ENCODE results near the gene KPNA4. TPM values are rescaled to one million over a fixed set of nuclear protein-coding genes. Genes with fewer than 3 reads are reported as not detected.
"Not testable (repeated sequence)": the region's sequence is repeated elsewhere in the genome, so short reads cannot be mapped to it uniquely, and the experiment has no call there.

Gene KPNA4
- total RNA-seq, 1 experiment from 2014 or later = 19.5 TPM

DNA sequence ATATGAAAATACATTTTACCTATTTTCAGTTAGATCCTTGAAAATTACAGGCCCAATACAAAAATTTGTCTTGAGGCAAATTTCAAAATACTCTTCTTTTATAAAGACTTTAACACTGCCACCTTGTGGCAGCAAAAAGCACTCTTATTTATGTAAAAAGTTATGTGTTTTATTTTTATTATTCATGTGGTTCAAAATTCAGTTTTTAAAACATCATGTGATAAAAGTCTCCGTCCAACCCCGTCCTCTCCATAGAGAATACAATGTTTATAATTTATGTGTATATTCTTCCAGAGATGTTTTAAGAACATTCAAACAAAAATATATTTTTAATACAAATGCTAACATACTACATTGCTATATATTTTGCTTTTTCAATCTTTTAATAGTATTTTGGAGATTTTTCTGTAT is 78.9 kb downstream of the KPNA4 start:
- DNase-seq (ENCODE audit: low spot score) = no peak

DNA sequence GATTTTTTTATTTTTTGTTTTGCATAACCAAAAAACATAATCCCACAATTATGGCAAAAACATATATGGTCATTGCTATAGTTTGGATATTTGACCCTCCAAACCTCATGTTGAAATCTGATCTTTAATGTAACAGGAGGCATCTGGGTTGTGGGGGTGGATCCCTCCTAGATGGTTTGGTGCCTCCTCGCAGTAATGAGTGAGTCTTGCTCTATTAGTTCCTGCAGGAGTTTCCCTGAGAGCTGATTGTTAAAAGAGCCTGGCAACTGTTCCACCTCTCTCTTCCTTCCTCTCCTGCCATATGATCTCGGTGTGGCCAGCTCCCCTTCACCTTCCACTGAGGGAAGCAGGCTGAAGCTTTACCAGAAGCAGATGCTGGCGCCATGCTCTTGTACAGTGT is 82.6 kb downstream of the KPNA4 start:
- DNase-seq (ENCODE audit: low spot score) = no peak

DNA sequence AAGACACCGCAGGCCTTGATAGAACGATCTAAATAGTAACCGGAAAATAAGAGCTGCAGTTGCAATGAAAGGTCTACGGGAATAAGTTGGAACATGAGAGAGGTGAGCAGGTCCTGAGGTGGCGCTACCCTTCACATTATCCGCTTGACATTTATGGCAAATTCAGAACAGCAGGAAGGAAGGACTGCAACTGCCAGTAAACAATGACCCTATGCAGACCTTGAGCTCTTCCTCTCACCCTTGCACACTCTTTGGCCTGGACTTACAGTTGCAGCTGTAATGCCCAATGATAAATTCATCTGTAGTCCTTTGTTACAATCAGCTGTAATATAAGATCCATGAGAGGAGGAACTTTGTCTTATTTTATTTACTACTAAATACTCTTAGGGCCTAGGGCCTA is 83.5 kb downstream of the KPNA4 start:
- no peak for DNase-seq (ENCODE audit: low spot score)

DNA sequence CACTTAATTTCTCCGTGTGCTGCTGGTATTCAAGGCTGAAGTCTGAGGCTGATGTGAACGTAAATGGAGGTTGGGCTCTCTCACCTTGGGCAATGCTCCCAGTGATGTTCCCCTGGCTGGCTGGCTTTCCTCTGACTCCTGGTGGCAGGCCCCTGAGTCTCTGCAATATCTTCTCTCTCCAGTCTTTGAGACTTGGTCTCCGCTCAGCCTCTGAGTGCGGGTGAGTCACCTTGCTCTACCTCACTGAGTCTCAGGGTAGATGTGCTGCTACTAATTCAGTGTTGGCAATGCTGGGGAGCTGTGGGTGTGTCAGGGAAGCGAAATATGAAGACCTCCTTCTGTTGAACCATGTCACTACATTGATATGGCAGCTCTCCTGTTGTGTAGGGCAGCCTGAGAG is 84.4 kb downstream of the KPNA4 start:
- no peak for DNase-seq (ENCODE audit: low spot score)

DNA sequence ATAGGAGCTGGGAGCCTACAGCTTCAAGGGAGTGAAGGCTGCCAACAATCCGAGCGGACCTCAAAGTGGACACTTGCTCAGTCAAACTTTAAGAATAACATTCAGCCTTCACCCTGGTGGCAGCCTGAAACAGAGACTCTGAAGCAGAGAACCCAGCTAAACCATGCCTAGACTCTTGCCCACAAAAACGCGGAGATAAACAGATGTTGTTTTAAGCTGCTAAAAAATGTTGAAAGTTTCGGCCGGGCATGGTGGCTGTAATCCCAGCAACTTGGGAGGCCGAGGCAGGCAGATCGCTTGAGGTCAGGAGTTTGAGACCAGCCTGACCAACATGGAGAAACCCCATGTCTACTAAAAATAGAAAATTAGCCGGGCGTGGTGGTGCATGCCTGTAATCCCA is 86.0 kb downstream of the KPNA4 start:
- DNase-seq (ENCODE audit: low spot score) = no peak

DNA sequence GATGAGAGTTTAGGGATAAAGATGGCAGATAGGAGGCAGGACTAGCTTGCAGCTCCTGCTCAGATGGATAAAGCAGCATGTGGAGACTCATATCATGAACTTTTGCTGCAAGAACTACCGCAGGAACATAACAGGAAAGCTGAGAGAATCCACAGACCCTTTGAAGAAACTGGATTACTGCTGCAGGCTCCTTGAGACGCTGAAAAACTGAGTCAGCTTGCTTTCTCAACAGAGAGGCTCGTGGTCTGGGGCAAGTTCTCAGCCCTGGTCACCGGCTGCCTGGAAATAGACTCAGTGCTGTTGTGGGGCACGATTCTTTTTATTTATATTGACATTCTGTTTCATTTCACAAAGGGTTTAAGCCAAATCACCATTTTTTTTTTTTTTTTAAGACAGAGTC is 87.0 kb downstream of the KPNA4 start:
- no peak for DNase-seq (ENCODE audit: low spot score)

DNA sequence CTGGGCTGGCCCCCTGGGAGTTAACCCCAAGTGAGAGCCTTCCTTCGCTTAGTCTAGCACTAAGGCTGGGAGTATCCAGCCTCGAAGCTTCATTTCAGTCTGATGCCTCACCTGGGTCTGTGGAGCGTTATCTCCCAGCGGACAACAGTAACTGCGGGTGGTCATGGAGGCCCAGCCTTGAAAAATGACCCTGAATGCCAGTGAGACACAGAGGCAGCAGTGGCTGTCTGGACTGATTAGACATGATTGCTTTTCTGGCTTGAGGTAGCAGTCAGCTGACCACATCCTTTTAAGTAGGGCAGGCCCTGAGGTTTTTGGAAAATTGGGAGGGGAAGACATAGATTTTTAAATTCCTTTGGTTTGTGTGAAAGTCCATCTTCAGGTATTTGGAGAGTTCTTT is 87.6 kb downstream of the KPNA4 start:
- no peak for DNase-seq (ENCODE audit: low spot score)

DNA sequence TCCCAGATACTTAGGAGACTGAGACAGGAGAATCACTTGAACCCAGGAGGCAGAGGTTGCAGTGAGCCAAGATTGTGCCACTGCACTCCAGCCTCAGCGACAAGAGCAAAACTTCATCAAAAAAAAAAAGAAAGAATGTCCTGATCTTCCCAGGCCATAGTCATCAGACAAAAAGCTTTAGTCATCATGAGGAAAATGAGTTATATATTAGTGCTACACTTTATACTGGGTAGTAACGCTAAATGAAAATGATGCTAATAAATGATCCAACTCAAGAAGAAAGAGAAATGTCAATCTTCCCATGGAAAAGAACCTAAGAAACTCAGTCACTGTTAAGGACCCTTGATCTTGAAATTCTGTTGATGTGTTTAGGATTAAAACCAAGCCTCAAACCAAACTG is 89.5 kb downstream of the KPNA4 start:
- no peak for DNase-seq (ENCODE audit: low spot score)

DNA sequence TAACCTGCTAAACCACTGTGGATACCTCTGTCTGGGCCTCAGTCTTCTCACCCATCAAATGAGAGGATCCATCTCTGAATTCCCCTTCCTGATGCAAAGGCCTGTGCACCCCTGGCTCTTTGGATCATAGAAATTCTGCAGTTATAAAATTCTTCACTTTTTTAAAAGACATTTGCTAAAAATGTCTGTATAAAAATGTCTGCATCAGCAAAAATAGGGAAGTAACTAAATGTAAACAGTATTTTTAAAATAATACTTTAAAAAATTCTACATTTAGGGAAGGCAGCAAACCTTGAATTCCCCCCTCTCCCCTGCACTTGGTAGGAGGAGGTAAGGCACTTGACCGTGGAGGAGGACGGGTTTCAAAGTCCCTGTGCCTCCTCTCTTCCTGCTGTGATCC is 90.2 kb downstream of the KPNA4 start:
- DNase-seq (ENCODE audit: low spot score) = no peak

DNA sequence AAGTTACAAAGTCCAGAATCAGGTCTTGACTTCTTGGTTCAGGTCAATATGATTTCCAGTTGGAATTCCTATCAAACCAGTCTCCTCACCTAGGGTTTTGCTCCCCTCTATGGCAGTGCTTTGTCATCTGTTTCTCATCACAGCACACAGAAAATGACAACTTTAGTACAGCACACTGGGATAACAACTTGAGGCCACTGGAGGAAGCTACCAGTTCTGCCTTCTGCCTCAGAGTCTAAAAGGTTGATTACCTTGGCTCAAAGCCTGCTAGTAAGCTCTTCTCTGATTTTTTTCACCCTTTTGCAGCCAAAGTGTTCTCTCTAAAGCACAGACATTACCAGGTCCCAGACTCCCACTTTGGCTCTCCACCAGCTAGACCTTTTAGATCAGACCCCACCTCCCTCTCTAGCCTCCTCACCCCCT is 90.9 kb downstream of the KPNA4 start:
- DNase-seq (ENCODE audit: low spot score) = no peak

DNA sequence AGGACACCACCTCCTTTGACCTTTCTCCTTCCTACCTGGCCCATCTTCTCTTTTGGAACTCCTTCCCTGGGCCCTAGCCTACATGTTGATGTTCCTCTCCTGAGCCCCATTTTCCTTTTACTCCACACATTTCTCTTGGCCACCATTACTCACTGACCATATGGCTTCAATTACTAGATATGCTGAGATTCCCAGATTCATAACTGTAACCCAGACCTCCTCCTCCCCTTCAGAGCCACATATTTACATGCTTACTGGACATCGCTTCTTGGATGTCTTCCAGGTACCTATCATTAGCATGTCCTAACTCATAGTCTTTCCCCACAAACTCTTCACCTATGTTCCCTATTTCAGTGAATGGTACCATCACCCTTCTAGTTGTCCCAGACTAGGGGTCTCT is 91.4 kb downstream of the KPNA4 start:
- DNase-seq (ENCODE audit: low spot score) = no peak

DNA sequence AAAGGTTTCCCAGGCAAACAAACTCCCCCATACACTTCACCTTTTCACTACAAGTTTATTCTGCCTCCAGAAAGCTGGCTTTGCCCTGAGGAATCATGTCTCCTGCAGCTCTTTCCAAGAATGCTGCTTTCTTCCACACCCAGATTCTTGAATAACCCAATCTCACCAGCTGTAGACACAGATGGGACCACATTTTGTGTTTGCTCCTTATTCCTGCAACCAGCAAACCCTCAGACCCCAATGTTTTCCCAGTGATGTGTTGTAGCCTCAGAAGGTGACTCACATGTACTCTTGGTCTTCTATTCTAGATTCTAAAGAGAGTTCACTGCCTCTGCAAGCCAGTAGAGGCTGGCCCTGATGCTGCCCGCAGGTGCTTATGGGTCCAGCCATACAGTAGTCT is 92.2 kb downstream of the KPNA4 start:
- no peak for DNase-seq (ENCODE audit: low spot score)

DNA sequence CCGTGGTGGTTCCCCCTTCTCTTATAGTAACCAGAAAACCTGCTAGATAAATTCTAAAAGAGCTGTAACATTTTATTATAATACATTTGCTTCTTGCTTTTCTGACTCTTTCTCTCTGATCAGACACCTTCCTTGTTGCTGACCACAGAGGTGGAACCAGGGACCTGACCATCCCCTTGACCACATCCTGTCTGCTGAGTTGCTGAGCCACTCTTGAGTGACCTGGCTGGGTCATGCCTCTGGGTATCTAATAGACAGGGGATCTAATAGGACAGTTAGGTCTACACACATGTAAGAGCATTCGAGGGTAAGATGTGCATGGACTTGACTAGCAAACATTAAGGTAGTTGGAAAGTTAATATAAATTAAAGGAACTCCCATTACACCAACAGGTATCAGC is 93.0 kb downstream of the KPNA4 start:
- no peak for DNase-seq (ENCODE audit: low spot score)

DNA sequence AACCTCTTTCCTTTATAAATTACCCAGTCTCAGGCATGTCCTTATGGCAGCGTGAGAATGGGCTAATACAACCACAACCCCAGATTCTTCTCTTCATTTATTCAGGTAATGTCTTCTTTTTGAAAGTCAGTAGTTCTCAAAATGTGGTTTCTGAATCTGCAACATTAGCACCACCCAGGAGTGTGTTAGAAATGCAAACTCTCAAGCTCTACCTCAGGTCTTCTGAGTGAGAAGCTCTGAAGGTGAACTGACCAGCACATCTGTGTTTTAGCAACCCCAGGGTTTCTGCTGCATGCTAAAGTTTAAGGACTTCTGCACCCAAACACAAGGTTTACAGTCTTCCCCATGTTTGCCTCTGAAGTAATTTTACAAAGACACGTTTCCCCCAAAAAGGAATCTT is 93.5 kb downstream of the KPNA4 start:
- DNase-seq (ENCODE audit: low spot score) = no peak

DNA sequence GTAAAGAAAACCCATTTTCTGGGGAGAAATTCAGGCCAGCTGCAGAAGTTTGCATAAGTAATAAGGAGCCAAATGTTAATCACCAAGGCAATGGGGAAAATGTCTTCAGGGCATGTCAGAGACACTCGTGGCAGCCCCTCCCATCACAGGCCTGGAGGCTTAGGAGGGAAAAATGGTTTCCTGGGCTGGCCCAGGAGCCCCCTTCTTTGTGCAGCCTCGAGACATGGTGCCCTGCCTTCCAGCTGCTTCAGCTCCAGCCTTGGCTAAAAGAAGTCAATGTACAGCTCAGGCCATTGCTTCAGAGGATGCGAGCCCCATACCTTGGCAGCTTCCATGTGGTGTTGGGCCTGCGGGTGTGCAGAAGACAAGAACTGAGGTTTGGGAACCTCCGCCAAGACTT is 95.2 kb downstream of the KPNA4 start:
- no peak for DNase-seq (ENCODE audit: low spot score)

DNA sequence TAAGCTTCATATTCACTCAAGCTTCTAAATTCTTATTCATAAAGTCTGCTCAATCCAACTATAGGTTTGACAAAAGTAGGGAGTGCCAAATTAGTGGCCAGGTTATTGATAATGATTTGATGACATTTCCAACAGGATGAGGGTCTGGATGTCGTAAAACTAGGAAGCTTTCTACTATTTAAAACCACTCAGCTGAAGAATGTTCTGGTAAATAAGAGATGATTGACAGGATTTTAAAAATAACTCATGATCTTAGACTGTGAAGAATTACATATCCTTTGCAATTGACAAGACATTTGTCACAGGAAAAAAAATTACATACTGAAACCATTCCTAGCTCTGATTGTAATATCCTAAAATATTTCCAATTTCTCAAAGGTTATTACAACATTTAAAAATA is 100.4 kb downstream of the KPNA4 start:
- no peak for DNase-seq (ENCODE audit: low spot score)

DNA sequence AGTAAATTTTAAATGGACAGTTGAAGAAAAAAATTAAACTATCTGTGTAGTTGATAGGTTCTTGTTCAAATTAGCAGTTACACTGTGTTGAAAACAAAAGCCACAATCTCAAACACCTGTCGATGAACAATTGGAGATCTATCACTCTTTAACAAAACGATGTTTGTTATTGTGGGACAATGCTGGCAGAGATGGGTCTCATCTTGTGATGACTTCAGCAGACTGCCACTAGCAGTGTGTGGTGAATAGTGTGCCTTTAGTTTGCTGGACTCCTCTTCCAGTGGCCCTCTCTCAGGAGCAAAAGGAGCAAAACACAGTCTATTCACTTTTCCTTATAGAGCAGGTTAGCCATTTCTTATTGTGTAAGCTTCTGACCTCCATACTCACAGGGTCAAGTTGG is 101.0 kb downstream of the KPNA4 start:
- no peak for DNase-seq (ENCODE audit: low spot score)

DNA sequence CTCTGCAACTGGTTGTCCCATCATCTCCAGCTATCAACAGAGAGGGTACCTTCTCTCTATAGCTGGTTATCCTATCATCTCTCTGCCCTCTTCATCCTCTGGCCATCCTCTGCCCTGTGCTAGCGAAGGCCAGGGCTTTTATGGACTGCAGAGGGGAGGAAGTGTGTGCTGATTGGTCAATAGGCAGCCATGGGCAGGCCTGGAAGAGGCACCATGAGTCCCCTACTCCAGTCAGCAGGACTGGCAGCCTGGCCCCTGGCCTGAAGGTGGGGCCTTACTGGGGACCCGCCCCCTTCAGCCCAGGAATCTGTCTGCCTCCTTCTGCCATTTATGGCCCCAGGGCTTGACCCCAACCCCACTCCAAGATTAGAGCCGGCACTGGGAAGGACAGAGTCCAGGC is 105.3 kb downstream of the KPNA4 start:
- DNase-seq (ENCODE audit: low spot score) = no peak

DNA sequence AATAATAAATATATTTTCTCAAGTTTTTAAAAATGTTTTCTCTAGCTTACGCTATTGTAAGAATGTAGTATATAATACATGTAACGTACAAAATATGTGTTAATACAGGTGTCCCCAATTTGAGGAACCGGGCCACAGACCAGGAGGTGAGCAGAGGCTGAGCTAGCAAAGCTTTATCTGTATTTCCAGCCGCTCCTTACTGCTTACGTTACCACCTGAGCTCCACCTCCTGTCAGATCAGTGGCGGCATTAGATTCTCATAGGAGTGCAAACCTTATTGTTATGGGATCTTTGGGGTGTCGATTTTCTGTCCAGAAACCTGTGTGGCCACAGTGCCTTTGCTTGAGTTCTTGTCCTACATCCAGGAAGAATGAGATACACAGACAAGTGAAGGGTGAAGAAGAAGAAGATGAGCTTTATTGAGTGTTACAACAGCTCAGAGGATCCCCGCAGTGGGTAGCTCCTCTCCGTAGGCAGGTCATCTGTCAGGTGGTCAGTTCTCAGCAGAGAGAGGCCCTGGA is 105.9 kb downstream of the KPNA4 start:
- DNase-seq (ENCODE audit: low spot score) = no peak

DNA sequence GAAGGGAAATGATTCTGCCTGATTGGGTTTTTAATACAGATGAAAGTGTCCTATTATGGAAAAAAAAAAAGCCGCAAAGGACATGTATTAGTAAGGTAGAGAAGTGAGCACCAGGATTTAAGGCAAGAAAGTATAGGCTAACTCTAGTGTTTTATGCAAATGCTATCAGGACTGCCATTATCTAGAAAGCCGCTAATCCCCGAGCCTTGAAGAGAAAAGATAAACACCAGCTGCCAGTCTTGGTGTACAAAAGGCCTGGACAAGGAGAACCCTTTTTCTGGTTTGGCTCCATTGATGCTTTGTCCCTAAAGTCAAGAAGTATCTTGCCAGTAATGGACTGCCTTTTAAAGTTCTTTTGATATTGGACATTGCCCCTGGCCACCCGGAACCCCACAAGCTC is 107.2 kb downstream of the KPNA4 start:
- DNase-seq (ENCODE audit: low spot score) = no peak

DNA sequence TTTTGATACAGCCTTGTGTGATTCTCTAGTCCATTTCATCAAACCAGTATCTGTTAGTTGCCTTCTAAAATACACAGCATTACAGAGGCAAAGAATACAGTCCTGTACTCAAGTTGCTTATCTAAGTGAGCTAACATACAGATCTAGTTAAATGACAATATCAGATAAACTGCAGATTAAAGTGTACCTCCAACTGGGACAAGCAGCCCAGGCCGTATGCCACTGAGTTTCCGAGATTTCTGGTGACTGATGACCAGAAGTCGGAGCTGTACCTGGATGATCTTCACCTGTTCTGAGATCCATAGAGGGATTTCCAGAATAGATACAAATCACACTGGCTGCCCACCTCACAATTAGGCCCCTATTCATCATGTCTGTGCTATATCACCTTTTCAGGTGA is 109.5 kb downstream of the KPNA4 start:
- DNase-seq (ENCODE audit: low spot score) = no peak

DNA sequence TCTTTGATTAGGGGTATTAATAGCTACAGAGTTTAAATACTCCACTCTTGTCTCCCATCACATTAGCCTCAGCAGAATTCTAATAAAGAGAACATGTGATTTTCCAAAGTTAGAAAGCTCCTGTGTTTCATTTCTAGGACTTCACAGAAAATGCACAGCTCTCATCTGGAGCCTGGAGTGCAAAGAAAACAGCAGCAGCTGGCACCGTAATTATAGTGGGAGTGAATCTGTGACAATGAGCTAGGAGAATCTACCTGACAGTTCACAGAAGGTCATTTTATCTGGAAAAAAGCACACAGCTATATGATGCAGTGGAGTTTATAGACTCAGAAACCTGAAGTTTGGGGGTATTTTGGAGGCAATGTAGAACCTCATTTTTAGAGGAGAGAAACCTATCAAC is 110.4 kb downstream of the KPNA4 start:
- DNase-seq (ENCODE audit: low spot score) = no peak

DNA sequence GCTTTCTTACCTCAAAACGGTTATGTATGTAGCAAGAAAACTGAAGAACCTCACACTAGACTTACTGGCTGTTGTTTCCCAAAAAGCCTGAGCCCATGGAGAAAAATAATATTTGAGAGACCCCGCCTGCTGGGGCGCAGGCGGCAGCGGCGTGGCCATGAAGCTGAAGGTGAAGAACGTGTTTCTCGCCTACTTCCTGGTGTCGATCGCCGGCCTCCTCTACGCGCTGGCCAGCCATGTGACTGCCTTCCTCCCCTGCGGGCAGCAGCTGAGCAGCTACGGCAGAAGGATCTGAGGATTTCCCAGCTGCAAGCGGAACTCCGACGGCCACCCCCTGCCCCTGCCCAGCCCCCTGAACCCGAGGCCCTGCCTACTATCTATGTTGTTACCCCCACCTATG is 113.1 kb downstream of the KPNA4 start:
- DNase-seq (ENCODE audit: low spot score) = not testable (repeated sequence)

DNA sequence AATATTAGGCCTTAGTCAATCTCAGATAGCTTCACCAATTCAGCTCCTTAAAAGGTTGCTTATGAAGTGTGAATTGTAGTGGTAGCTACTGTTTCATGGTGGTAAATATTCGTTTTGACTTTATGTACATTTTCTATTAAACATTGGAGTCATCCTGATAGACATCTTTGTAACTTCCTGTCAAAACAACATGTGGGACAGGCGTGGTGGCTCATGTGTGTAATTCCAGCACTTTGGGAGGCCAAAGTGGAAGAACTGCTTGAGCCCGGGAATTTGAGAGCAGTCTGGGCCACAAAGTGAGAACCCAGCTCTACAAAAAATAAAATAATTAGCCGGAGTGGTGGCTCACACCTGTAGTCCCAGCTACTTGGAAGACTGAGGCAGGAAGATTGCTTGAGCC is 113.8 kb downstream of the KPNA4 start:
- DNase-seq (ENCODE audit: low spot score) = no peak

DNA sequence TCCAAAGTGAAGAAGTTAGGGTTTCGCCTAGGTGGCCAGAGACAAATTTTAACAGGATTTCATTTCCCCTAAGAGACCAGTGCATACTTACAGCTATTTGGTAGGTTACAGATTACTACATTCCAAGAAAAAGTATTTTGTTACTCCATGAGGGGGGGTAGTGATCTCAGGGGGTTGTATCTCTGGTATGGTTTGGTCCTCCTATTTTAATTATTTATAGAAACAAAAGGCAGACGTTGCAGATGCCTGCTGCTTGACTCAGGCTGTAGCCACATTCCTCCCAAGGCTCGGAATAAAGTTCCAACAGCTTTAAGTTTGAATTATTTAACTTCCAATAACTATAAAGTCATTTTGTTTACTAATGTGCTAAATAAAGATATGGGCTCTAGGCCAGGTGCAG is 114.5 kb downstream of the KPNA4 start:
- DNase-seq (ENCODE audit: low spot score) = no peak
